BLaER1 treated with 17β-estradiol and CSF1 and Interleukin-3, amounts not matched to agents 10 nM and 100 nM (cell line): ENCODE results near the gene AOAH.

Source experiments
- H3K27ac ChIP-seq, 11 experiments: shearing (Covaris generic); formaldehyde crosslinking; 2 replicates each; pipeline ENCODE4 v1.8.1; 2022
- H3K27me3 ChIP-seq, 11 experiments: shearing (Covaris generic); formaldehyde crosslinking; 2 replicates each; pipeline ENCODE4 v1.8.1; 2022
- H3K36me3 ChIP-seq, 11 experiments: shearing (Covaris generic); formaldehyde crosslinking; 2 replicates each; pipeline ENCODE4 v1.8.1; 2022
- H3K4me1 ChIP-seq, 10 experiments: shearing (Covaris generic); formaldehyde crosslinking; 2 replicates each; pipeline ENCODE4 v1.8.1; 2022
- H3K4me2 ChIP-seq, 11 experiments: shearing (Covaris generic); formaldehyde crosslinking; 2 replicates each; pipeline ENCODE4 v1.8.1; 2022
- H3K4me3 ChIP-seq, 10 experiments: shearing (Covaris generic); formaldehyde crosslinking; 2 replicates each; pipeline ENCODE4 v1.8.1; 2022
- H3K9ac ChIP-seq, 11 experiments: shearing (Covaris generic); formaldehyde crosslinking; 2 replicates each; pipeline ENCODE4 v1.8.1; 2022
- H3K9me3 ChIP-seq, 11 experiments: shearing (Covaris generic); formaldehyde crosslinking; replicated peaks in 1 of 11; 2 replicates each; pipeline ENCODE4 v1.8.1; 2022
- H4K20me1 ChIP-seq, 11 experiments: shearing (Covaris generic); formaldehyde crosslinking; 2 replicates each; pipeline ENCODE4 v1.8.1; 2022
- Cebpa-rat ChIP-seq, 11 experiments: shearing (Covaris generic); IDR thresholded peaks; 2 replicates each; pipeline ENCODE4 v1.8.1; 2022

The AOAH gene

DNA sequence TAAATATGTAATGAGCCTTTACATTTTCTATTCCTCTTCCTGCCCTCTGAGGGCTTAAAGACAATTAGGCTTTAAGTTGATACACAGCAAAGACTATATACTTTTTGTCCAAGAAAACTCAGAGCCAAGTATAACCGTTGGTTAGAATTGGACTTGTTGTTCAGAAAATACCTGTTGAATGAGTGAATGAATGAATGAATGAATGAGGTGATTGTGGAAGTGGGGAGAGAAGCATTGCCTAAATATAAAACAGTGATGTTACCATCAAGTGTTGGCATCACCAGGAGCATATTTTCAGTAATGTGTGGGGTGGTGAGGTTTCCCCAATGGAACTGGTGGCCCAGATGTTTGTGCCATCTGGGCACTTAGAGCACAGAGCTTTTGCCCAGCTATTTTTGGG is 106.9 kb downstream of the AOAH start:
- TF ChIP-seq Cebpa-rat (IDR thresholded peaks at IDR 0.05) = no peak
- Histone ChIP-seq H3K36me3 (peaks cover 0 to 79% (median 0%) of the 10 kb centered on the region in 11 experiments; a peak in 4 of 22 replicates), H3K9ac (no peak overlapping the region), H4K20me1 (no peaks in the 10 kb centered on the region; a peak in 2 of 22 replicates), H3K27me3 (no peaks in the 10 kb centered on the region), H3K4me2 (no peak overlapping the region; a peak in 1 of 22 replicates), H3K27ac (no peak overlapping the region), H3K4me1 (peaks cover 0 to 30% (median 12%) of the 10 kb centered on the region in 10 experiments; a peak in 15 of 20 replicates), H3K4me3 (no peak overlapping the region), H3K9me3 (no peaks in the 10 kb centered on the region)

- H3K27me3 ChIP-seq = no peaks in the 10 kb centered on the region
- H4K20me1 ChIP-seq = no peaks in the 10 kb centered on the region; a peak in 2 of 22 replicates
- H3K9me3 ChIP-seq = no peaks in the 10 kb centered on the region
- no peak overlapping the region for H3K27ac ChIP-seq
- no peak overlapping the region for H3K9ac ChIP-seq
- peaks cover 0 to 22% (median 12%) of the 10 kb centered on the region in 10 experiments; a peak in 15 of 20 replicates for H3K4me1 ChIP-seq
- H3K36me3 ChIP-seq = peaks cover 0 to 77% (median 0%) of the 10 kb centered on the region in 11 experiments; a peak in 4 of 22 replicates
- H3K4me2 ChIP-seq = no peak overlapping the region
- no peak overlapping the region for H3K4me3 ChIP-seq
- TF ChIP-seq Cebpa-rat (IDR thresholded peaks at IDR 0.05) = no peak
These were observed 108.3 kb downstream of the AOAH start for GRCh38 chr7:36615852-36616540.

- Histone ChIP-seq H3K36me3 (peaks cover 0 to 72% (median 0%) of the 10 kb centered on the region in 11 experiments; a peak in 4 of 22 replicates), H4K20me1 (no peaks in the 10 kb centered on the region; a peak in 2 of 22 replicates), H3K9me3 (no peaks in the 10 kb centered on the region), H3K4me1 (peaks cover 0 to 22% (median 12%) of the 10 kb centered on the region in 10 experiments; a peak in 15 of 20 replicates), H3K27me3 (no peaks in the 10 kb centered on the region), H3K4me2 (peak overlapping the region in 2 of 11 experiments; percentile 56 to 66; a peak in 2 of 22 replicates), H3K27ac (no peak overlapping the region), H3K9ac (no peak overlapping the region), H3K4me3 (no peak overlapping the region)
- no peak for TF ChIP-seq Cebpa-rat (IDR thresholded peaks at IDR 0.05)
These were observed 109.3 kb downstream of the AOAH start for GRCh38 chr7:36614959-36615358.

GRCh38 chr7:36613031-36613614 is 111.2 kb downstream of the AOAH start:
- Histone ChIP-seq H3K4me1 (peaks cover 0 to 22% (median 12%) of the 10 kb centered on the region in 10 experiments; a peak in 15 of 20 replicates), H3K9me3 (no peaks in the 10 kb centered on the region), H4K20me1 (no peaks in the 10 kb centered on the region; a peak in 2 of 22 replicates), H3K27me3 (no peaks in the 10 kb centered on the region), H3K4me2 (peak overlapping the region in 8 of 11 experiments; percentile 15 to 66 (median 44); a peak in 14 of 22 replicates), H3K9ac (no peak overlapping the region), H3K36me3 (peaks cover 0 to 53% (median 0%) of the 10 kb centered on the region in 11 experiments; a peak in 4 of 22 replicates), H3K4me3 (no peak overlapping the region), H3K27ac (no peak overlapping the region)
- no peak for TF ChIP-seq Cebpa-rat (IDR thresholded peaks at IDR 0.05)

DNA sequence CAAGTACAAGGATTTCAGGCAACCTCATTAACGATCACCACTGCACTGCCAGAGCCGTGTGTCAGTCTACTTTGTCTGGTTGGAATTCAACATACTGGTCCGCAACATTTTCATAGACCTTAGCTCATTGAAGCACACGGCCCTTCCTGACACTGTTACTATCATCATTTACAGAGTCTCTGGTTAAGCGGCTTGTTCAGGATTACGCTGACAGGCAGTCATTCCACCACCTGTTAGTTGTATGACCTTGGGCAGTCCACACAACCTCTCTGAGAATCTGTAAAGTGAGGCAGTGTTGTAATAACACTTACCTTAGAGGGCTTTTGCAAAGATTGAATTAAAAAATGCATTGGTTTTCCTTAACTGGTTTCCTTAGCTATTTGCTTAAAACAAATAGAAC is 112.6 kb downstream of the AOAH start:
- Histone ChIP-seq H3K27ac (no peak overlapping the region), H3K4me1 (peaks cover 0 to 22% (median 12%) of the 10 kb centered on the region in 10 experiments; a peak in 15 of 20 replicates), H4K20me1 (no peaks in the 10 kb centered on the region; a peak in 2 of 22 replicates), H3K4me3 (no peak overlapping the region), H3K4me2 (no peak overlapping the region), H3K9me3 (no peaks in the 10 kb centered on the region), H3K9ac (no peak overlapping the region), H3K27me3 (no peaks in the 10 kb centered on the region), H3K36me3 (peaks cover 0 to 39% (median 0%) of the 10 kb centered on the region in 11 experiments; a peak in 4 of 22 replicates)
- no peak for TF ChIP-seq Cebpa-rat (IDR thresholded peaks at IDR 0.05)

GRCh38 chr7:36607721-36608095 is 116.6 kb downstream of the AOAH start:
- no peaks in the 10 kb centered on the region for H4K20me1 ChIP-seq
- peaks cover 0 to 23% (median 0%) of the 10 kb centered on the region in 11 experiments; a peak in 2 of 22 replicates for H3K36me3 ChIP-seq
- no peaks in the 10 kb centered on the region for H3K27me3 ChIP-seq
- H3K9me3 ChIP-seq = no peaks in the 10 kb centered on the region
- no peaks in the 10 kb centered on the region for H3K4me1 ChIP-seq
- H3K4me2 ChIP-seq = no peak overlapping the region
- no peak overlapping the region for H3K9ac ChIP-seq
- H3K27ac ChIP-seq = no peak overlapping the region
- H3K4me3 ChIP-seq = no peak overlapping the region
- TF ChIP-seq Cebpa-rat (IDR thresholded peaks at IDR 0.05) = no peak

- H3K4me3 ChIP-seq = no peak overlapping the region
- no peak for TF ChIP-seq Cebpa-rat (IDR thresholded peaks at IDR 0.05)
- peaks cover 0 to 23% (median 0%) of the 10 kb centered on the region in 11 experiments; a peak in 2 of 22 replicates for H3K36me3 ChIP-seq
- no peak overlapping the region for H3K4me2 ChIP-seq
- no peaks in the 10 kb centered on the region for H3K9me3 ChIP-seq
- no peaks in the 10 kb centered on the region for H4K20me1 ChIP-seq
- H3K27ac ChIP-seq = no peak overlapping the region
- no peaks in the 10 kb centered on the region for H3K4me1 ChIP-seq
- H3K9ac ChIP-seq = no peak overlapping the region
- no peaks in the 10 kb centered on the region for H3K27me3 ChIP-seq
These were observed 117.1 kb downstream of the AOAH start for GRCh38 chr7:36606976-36607720.

DNA sequence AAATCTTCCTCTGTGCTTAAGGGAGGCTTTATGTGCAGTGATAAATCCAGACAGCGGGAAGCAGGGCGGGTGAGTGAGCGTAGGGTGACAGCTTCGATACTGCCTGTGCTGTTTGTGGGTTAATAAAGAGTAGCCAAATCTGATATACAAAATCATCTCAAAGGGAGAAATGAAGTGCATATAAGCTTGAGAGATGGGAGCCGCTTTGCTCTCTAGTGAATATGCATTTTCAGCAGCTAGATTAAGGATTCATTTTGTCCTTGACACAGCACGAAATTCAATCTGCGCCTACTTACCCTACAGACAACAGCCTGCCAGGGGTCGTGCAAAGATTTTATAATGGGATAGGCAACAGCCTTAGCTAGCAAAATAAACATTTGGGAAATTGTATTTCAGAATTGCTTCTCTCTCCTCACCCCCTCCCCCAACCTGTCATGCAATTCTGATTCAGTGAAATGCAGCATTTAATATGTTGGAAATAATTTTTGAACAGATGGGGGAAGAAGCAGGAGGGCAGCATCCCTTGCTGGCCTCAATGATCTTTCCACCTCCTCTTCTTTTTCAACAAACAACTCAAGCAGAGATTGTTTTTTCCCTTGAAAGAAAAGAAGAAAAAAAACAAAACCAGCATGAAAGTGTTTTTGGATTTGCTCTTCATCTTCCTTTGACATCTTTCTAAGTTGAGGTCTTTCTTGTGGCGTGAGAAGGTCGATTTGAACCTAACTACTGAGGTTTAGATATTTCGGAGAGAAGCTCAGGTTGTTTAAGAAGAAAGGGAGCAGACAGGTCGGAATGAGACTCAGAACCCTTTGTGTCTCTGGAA is 117.9 kb downstream of the AOAH start:
- no peak overlapping the region for H3K4me2 ChIP-seq
- H3K36me3 ChIP-seq = peaks cover 0 to 15% (median 0%) of the 10 kb centered on the region in 11 experiments; a peak in 1 of 22 replicates
- H3K4me1 ChIP-seq = peaks cover 0 to 7% (median 0%) of the 10 kb centered on the region in 10 experiments; a peak in 3 of 20 replicates
- H3K27ac ChIP-seq = no peak overlapping the region
- no peak for TF ChIP-seq Cebpa-rat (IDR thresholded peaks at IDR 0.05)
- H3K9me3 ChIP-seq = no peaks in the 10 kb centered on the region
- no peaks in the 10 kb centered on the region for H3K27me3 ChIP-seq
- no peak overlapping the region for H3K9ac ChIP-seq
- H3K4me3 ChIP-seq = no peak overlapping the region
- H4K20me1 ChIP-seq = peaks cover 0 to 2% (median 0%) of the 10 kb centered on the region in 11 experiments; a peak in 1 of 22 replicates
